ENCODE results near the gene STAMBPL1. TPM values are rescaled to one million over a fixed set of nuclear protein-coding genes. Genes with fewer than 3 reads are reported as not detected.

STAMBPL1 gene
- polyA plus RNA-seq, 1 donor from 2014 or later: 21.9 TPM

- H2AFZ ChIP-seq (ENCODE audit: low read depth, low read length): no peak overlapping the region
- H3K27me3 ChIP-seq (ENCODE audit: insufficient read depth, low read depth, low read length): no peaks in the 10 kb centered on the region
- no peaks in the 10 kb centered on the region for H3K9me3 ChIP-seq (ENCODE audit: low read length)
- no peaks in the 10 kb centered on the region for H3K9me2 ChIP-seq (ENCODE audit: insufficient read depth, low read length)
- H4K20me1 ChIP-seq (ENCODE audit: insufficient read depth): no peaks in the 10 kb centered on the region
- H3K79me2 ChIP-seq (replicated peaks; ENCODE audit: insufficient read depth, low read length): no peaks in the 10 kb centered on the region
- no peaks in the 10 kb centered on the region for H3F3A ChIP-seq (ENCODE audit: insufficient read depth, low read length, poor library complexity, severe bottlenecking)
- H3K27ac ChIP-seq (ENCODE audit: low read length): no peak overlapping the region
- H3K4me3 ChIP-seq (ENCODE audit: low read length): no peak overlapping the region
- no peak for TF ChIP-seq EZH2 (IDR thresholded peaks at IDR 0.05; ENCODE audit: borderline replicate concordance, insufficient read depth, low read length, poor library complexity, severe bottlenecking)
- TF ChIP-seq, protein P1, sequence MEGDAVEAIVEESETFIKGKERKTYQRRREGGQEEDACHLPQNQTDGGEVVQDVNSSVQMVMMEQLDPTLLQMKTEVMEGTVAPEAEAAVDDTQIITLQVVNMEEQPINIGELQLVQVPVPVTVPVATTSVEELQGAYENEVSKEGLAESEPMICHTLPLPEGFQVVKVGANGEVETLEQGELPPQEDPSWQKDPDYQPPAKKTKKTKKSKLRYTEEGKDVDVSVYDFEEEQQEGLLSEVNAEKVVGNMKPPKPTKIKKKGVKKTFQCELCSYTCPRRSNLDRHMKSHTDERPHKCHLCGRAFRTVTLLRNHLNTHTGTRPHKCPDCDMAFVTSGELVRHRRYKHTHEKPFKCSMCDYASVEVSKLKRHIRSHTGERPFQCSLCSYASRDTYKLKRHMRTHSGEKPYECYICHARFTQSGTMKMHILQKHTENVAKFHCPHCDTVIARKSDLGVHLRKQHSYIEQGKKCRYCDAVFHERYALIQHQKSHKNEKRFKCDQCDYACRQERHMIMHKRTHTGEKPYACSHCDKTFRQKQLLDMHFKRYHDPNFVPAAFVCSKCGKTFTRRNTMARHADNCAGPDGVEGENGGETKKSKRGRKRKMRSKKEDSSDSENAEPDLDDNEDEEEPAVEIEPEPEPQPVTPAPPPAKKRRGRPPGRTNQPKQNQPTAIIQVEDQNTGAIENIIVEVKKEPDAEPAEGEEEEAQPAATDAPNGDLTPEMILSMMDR (IDR thresholded peaks at IDR 0.05; ENCODE audit: poor library complexity, severe bottlenecking): no peak
- no peak for TF ChIP-seq RAD21 (conservative IDR thresholded peaks at IDR 0.05)
- no peak for TF ChIP-seq MXI1 (conservative IDR thresholded peaks at IDR 0.05; ENCODE audit: poor library complexity, severe bottlenecking)
- TF ChIP-seq REST (IDR thresholded peaks at IDR 0.05; ENCODE audit: borderline replicate concordance): no peak
- no peak for TF ChIP-seq EP300 (conservative IDR thresholded peaks at IDR 0.05; ENCODE audit: poor library complexity, severe bottlenecking)
- TF ChIP-seq SMC3 (conservative IDR thresholded peaks at IDR 0.05; ENCODE audit: poor library complexity): no peak
- TF ChIP-seq POLR2AphosphoS5 (IDR thresholded peaks at IDR 0.05): no peak
- no peak for TF ChIP-seq TAF1 (IDR thresholded peaks at IDR 0.05; ENCODE audit: low read depth)
- no peaks in the 10 kb centered on the region for H3K36me3 ChIP-seq (ENCODE audit: insufficient read depth, low read length)
- no peak overlapping the region for H3K9ac ChIP-seq (ENCODE audit: low read length)
- no peak overlapping the region for H3K4me2 ChIP-seq (ENCODE audit: low read length)
Observed at GRCh38 chr10:88964360-88964759, 84.3 kb downstream of the STAMBPL1 start.

DNA sequence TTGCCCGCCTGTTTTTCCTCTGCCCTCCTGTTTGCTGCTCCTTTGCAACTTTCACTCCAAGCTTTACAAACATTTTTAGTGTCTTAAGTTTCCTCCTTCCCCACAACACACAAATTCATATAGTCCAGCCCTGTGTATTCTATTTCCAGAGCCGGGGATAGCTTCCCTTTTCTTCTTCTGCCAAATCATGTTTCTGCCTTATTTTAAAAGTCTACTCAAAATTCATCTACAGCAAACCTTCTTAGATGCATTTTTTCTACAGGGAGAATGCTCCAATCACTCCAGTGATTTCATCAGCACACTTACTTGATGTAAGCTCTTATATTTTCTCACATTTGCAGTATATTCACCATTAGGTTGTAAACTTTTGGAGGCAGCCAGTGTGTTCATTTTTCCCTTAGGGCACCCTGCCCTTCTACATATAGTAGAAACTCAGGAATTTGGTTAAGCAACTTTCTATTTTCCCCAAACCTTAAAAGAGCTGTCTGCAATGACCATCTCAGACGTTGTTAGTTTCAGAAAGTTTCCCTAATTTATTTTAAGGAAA is 84.9 kb downstream of the STAMBPL1 start:
- Histone ChIP-seq H3K4me3 (ENCODE audit: low read length) (no peak overlapping the region), H2AFZ (ENCODE audit: low read depth, low read length) (no peak overlapping the region), H3K27ac (ENCODE audit: low read length) (no peak overlapping the region), H3F3A (ENCODE audit: insufficient read depth, low read length, poor library complexity, severe bottlenecking) (no peaks in the 10 kb centered on the region), H3K9me2 (ENCODE audit: insufficient read depth, low read length) (no peaks in the 10 kb centered on the region), H3K79me2 (replicated peaks; ENCODE audit: insufficient read depth, low read length) (no peaks in the 10 kb centered on the region), H3K9me3 (ENCODE audit: low read length) (no peaks in the 10 kb centered on the region), H3K4me2 (ENCODE audit: low read length) (no peak overlapping the region), H3K36me3 (ENCODE audit: insufficient read depth, low read length) (no peaks in the 10 kb centered on the region), H4K20me1 (ENCODE audit: insufficient read depth) (no peaks in the 10 kb centered on the region), H3K9ac (ENCODE audit: low read length) (no peak overlapping the region), H3K27me3 (ENCODE audit: insufficient read depth, low read depth, low read length) (no peaks in the 10 kb centered on the region)
- TF ChIP-seq MXI1 (conservative IDR thresholded peaks at IDR 0.05; ENCODE audit: poor library complexity, severe bottlenecking) (no peak), POLR2AphosphoS5 (IDR thresholded peaks at IDR 0.05) (no peak), TAF1 (IDR thresholded peaks at IDR 0.05; ENCODE audit: low read depth) (no peak)

Measured in neural cell (in vitro differentiated cells).